HEK293 (cell line): Measurements from ENCODE around the gene CNST.
"Not testable (repeated sequence)": the region's sequence is repeated elsewhere in the genome, so short reads cannot be mapped to it uniquely, and the experiment has no call there.

Source experiments
- CTCF ChIA-PET: fragments of 350-600 bp; formaldehyde crosslinking; extraction: SDS; loops from one replicate; lab custom pipeline; 2021; ENCODE audit warnings: antibody characterized with exemption; lab: Yijun Ruan, JAX
- POLR2A ChIA-PET: fragments of 300-600 bp; formaldehyde crosslinking; extraction: SDS; loops from one replicate; lab custom pipeline; 2020; ENCODE audit warnings: antibody characterized with exemption, inconsistent platforms; lab: Yijun Ruan, JAX
- H3K27ac ChIP-seq: fragments of 200-500 bp; sonication (Bioruptor generic); 2 replicates; pipeline ENCODE4 v1.5.1; 2014; ENCODE audit warnings: low read depth, low read length, control low read depth, inconsistent platforms; ENCODE audit errors: extremely low read depth
- H3K36me3 ChIP-seq, 2 experiments: fragments of 200-500 bp in 1 of 2; sonication (Bioruptor generic) in 1 of 2; 1 replicate in 1 of 2; 2 replicates in 1 of 2; pipeline ENCODE4 v1.5.1; 2014 to 2017; ENCODE audit warnings: inconsistent platforms in 2 of 2, low read length in 2 of 2; ENCODE audit not compliant: control insufficient read depth in 2 of 2, insufficient read depth in 1 of 2
- H3K4me1 ChIP-seq: fragments of 200-500 bp; sonication (Bioruptor generic); 2 replicates; pipeline ENCODE4 v1.5.1; 2014; ENCODE audit warnings: mild to moderate bottlenecking, low read length, inconsistent platforms; ENCODE audit not compliant: control insufficient read depth, insufficient read depth
- H3K4me3 ChIP-seq: 2 replicates; pipeline ENCODE4 v1.5.1; 2011; ENCODE audit warnings: low read depth, mild to moderate bottlenecking, control low read depth, low read length, moderate library complexity
- H3K9me3 ChIP-seq: fragments of 200-500 bp; sonication (Bioruptor generic); 2 replicates; pipeline ENCODE4 v1.5.1; 2014; ENCODE audit warnings: low read depth, low read length, inconsistent platforms; ENCODE audit not compliant: control insufficient read depth, insufficient read depth
- GFI1B ChIP-seq: fragments of 450-650 bp; formaldehyde crosslinking; IDR thresholded peaks from 2 replicates; pipeline ENCODE4 v1.5.1; 2016; ENCODE audit warnings: missing biosample characterization, missing genetic modification characterization
- KLF1 ChIP-seq: fragments of 450-650 bp; formaldehyde crosslinking; IDR thresholded peaks from 2 replicates; pipeline ENCODE4 v1.5.1; 2016; ENCODE audit warnings: missing biosample characterization, missing genetic modification characterization
- KLF9 ChIP-seq: fragments of 450-650 bp; formaldehyde crosslinking; IDR thresholded peaks from 2 replicates; pipeline ENCODE4 v1.5.1; 2016; ENCODE audit warnings: missing biosample characterization, missing genetic modification characterization, low read depth
- SALL2 ChIP-seq: fragments of 450-650 bp; formaldehyde crosslinking; IDR thresholded peaks from 2 replicates; pipeline ENCODE4 v1.5.0; 2017; ENCODE audit warnings: missing biosample characterization, mild to moderate bottlenecking, missing genetic modification characterization, borderline replicate concordance
- SCRT1 ChIP-seq: fragments of 450-650 bp; formaldehyde crosslinking; IDR thresholded peaks from 2 replicates; pipeline ENCODE4 v1.5.1; 2016; ENCODE audit warnings: missing biosample characterization, missing genetic modification characterization, borderline replicate concordance
- ZFP37 ChIP-seq: fragments of 450-650 bp; formaldehyde crosslinking; IDR thresholded peaks from 2 replicates; pipeline ENCODE4 v1.5.1; 2016; ENCODE audit warnings: missing biosample characterization, missing genetic modification characterization
- ZIC2 ChIP-seq: fragments of 450-650 bp; formaldehyde crosslinking; IDR thresholded peaks from 2 replicates; pipeline ENCODE4 v1.5.1; 2016; ENCODE audit warnings: missing biosample characterization, missing genetic modification characterization
- ZNF121 ChIP-seq: fragments of 450-650 bp; formaldehyde crosslinking; IDR thresholded peaks from 2 replicates; pipeline ENCODE4 v1.5.1; 2016; ENCODE audit warnings: missing biosample characterization, missing genetic modification characterization
- ZNF132 ChIP-seq: fragments of 450-650 bp; formaldehyde crosslinking; IDR thresholded peaks from 2 replicates; pipeline ENCODE4 v1.5.1; 2017; ENCODE audit warnings: missing biosample characterization, missing genetic modification characterization, borderline replicate concordance
- ZNF16 ChIP-seq: fragments of 450-650 bp; formaldehyde crosslinking; IDR thresholded peaks from 2 replicates; pipeline ENCODE4 v1.5.1; 2016; ENCODE audit warnings: low read depth, missing biosample characterization, missing genetic modification characterization
- ZNF248 ChIP-seq: fragments of 450-650 bp; formaldehyde crosslinking; IDR thresholded peaks from 2 replicates; pipeline ENCODE4 v1.5.1; 2017; ENCODE audit warnings: missing biosample characterization, missing genetic modification characterization
- ZNF501 ChIP-seq: fragments of 450-650 bp; formaldehyde crosslinking; IDR thresholded peaks from 2 replicates; pipeline ENCODE4 v1.5.1; 2016; ENCODE audit warnings: missing biosample characterization, missing genetic modification characterization
- ZNF555 ChIP-seq: fragments of 450-650 bp; formaldehyde crosslinking; conservative IDR thresholded peaks from 2 replicates; pipeline ENCODE4 v1.5.1; 2017; ENCODE audit warnings: missing biosample characterization, mild to moderate bottlenecking, missing genetic modification characterization, inconsistent platforms
- ZNF621 ChIP-seq: fragments of 450-650 bp; formaldehyde crosslinking; IDR thresholded peaks from 2 replicates; pipeline ENCODE4 v1.5.1; 2017; ENCODE audit warnings: missing biosample characterization, missing genetic modification characterization
- ZNF76 ChIP-seq: fragments of 450-650 bp; formaldehyde crosslinking; IDR thresholded peaks from 2 replicates; pipeline ENCODE4; 2016; ENCODE audit warnings: low read depth, missing biosample characterization, missing genetic modification characterization, borderline replicate concordance
- ZNF791 ChIP-seq: fragments of 450-650 bp; formaldehyde crosslinking; IDR thresholded peaks from 2 replicates; pipeline ENCODE4 v1.5.1; 2016; ENCODE audit warnings: missing biosample characterization, missing genetic modification characterization
- ZSCAN30 ChIP-seq: fragments of 450-650 bp; IDR thresholded peaks from 2 replicates; pipeline ENCODE4 v1.5.1; 2018; ENCODE audit warnings: missing biosample characterization, mild to moderate bottlenecking, missing genetic modification characterization, moderate library complexity
- TF ChIP-seq, protein P1 (sequence below): fragments of 450-650 bp; formaldehyde crosslinking; IDR thresholded peaks from 2 replicates; pipeline ENCODE4 v1.5.1; 2017; ENCODE audit warnings: missing biosample characterization, missing genetic modification characterization
- TF ChIP-seq, protein P2 (sequence below): fragments of 450-650 bp; formaldehyde crosslinking; IDR thresholded peaks from 2 replicates; pipeline ENCODE4 v1.5.1; 2017; ENCODE audit warnings: missing biosample characterization, missing genetic modification characterization
- TF ChIP-seq, protein P3 (sequence below): fragments of 450-650 bp; formaldehyde crosslinking; IDR thresholded peaks from 2 replicates; pipeline ENCODE4 v1.5.1; 2016; ENCODE audit warnings: missing biosample characterization, missing genetic modification characterization
- TF ChIP-seq, protein P4 (sequence below): fragments of 450-650 bp; formaldehyde crosslinking; IDR thresholded peaks from 2 replicates; pipeline ENCODE4 v1.5.1; 2016; ENCODE audit warnings: missing biosample characterization, missing genetic modification characterization

CNST gene

DNA sequence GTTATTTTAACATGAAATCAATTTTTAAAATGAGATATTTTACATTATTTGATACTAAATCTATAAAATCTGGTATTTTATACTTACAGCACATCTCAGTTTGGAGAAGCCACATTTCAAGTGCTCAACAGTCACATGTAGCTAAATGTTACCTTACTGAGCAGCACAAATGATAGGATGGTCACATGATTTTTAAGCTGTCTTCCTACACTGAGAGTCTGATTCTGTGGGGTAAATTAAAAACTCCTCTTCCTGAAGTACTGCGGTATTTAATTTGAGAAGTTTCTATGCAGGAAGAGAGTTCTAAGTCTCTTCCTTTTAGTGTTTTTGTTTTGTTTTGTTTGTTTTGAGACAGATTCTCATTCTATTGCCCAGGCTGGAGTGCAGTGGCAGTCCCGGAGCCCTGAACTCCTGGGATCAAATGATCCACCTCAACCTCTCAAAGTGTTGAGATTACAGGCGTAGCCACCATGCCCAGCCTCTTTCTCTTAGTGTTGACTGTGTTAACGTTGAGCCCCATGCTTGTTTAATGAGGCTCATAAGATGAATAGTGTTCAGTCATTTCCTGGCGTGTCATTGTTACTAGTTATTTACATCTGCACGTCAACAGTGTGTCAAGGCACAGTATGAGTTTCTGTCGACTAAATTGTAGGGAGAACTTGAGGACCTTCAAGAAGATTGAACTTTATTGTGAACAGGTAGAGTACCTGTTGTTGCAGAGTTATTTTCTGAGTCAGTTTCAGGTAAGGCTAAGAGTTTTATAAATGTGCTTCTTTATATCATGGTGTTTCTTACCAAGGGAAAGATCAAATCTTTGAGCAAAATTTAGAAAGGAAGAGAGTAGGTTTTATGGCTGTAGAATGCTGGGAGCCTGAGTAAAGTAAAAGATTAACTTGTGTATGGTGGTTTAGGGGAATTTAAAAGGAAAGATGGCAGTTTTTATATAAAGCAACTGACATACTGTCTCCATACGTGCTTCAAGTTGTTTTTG, 3.3 kb downstream of the CNST start:
- Histone ChIP-seq H3K4me1 (no peaks in the 10 kb centered on the region), H3K4me3 (no peak overlapping the region), H3K9me3 (no peaks in the 10 kb centered on the region), H3K36me3 (no peaks in the 10 kb centered on the region), H3K27ac (no peak overlapping the region)
- ChIA-PET POLR2A (no interaction called here), CTCF (no interaction called here)
- no peak for TF ChIP-seq SALL2 (tag by site-specific recombination)
- 0 out of 2 replicates have a peak, but pooled peaks have one; percentile 26 for TF ChIP-seq SCRT1 (tag by site-specific recombination)
- TF ChIP-seq ZNF791 (tag by site-specific recombination) = no peak
- TF ChIP-seq ZIC2 (tag by site-specific recombination) = no peak
- TF ChIP-seq, all 188 proteins: peak for 1

DNA sequence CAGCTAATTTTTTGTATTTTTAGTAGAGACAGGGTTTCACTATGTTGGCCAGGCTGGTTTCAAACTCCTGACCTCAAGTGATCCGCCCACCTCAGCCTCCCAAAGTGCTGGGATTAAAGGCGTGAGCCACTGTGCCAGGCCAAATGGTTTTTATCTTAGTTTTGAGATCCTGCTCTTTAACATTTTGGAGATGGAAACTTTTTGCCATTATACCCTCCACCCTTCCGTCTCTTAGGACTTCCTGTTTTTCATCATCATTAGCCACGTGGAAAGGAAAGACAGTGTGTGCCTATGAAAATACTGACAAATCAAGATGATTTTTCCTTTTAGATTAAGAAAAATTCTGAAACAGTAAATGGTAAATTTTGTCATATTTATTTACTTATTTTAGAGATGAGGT, 5.1 kb downstream of the CNST start:
- H3K27ac ChIP-seq, POLR2A ChIA-PET, H3K36me3 ChIP-seq, H3K9me3 ChIP-seq, H3K4me1 ChIP-seq, H3K4me3 ChIP-seq: not testable (repeated sequence)
- CTCF ChIA-PET = interaction anchor here (0.7 kb wide), 1 partner anchor 29 kb away, joined by 3 read pairs; no protein-coding TSS in a partner anchor

DNA sequence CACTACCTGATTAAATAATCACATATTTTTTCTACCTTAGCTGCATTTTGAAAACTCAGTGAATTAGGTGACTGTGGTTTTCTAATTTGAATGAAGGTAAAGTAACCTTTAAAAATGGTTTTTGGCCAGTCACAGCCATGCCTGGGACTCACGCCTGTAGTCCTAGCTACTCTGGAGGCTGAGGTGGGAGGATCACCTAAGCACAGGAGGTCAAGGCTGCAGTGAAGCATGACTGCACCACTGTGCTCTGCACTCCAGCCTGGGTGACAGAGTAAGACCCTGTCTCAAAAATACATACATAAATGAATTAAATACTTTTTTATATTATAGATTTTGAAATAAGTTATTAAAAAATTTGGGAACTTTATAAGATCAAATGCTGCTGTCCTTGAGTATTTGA, 5.7 kb downstream of the CNST start:
- H3K4me1 ChIP-seq = no peaks in the 10 kb centered on the region
- ChIA-PET POLR2A (no interaction called here), CTCF (interaction anchor here (0.7 kb wide), 1 partner anchor 29 kb away, joined by 3 read pairs; no protein-coding TSS in a partner anchor)

DNA sequence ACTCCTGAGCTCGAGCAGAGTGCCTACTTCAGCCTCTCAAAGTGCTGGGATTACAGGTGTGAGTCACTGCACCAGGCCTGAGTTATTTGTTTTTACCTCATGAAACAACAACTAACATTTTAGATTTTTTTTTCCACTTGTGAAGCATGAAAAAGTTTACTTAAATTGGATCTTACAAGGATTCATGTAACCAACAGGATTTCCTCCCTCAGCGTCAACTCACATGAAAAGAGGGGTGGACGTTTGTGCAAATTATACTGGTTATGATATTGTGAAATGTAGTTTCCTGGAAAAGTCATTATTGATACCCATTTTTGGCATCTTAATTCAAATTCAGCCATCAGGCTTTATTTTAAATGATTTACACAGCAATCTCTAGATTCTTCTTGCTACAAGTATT, 6.5 kb downstream of the CNST start:
- no peaks in the 10 kb centered on the region for H3K4me1 ChIP-seq
- H3K9me3 ChIP-seq = no peaks in the 10 kb centered on the region
- TF ChIP-seq, protein P1, sequence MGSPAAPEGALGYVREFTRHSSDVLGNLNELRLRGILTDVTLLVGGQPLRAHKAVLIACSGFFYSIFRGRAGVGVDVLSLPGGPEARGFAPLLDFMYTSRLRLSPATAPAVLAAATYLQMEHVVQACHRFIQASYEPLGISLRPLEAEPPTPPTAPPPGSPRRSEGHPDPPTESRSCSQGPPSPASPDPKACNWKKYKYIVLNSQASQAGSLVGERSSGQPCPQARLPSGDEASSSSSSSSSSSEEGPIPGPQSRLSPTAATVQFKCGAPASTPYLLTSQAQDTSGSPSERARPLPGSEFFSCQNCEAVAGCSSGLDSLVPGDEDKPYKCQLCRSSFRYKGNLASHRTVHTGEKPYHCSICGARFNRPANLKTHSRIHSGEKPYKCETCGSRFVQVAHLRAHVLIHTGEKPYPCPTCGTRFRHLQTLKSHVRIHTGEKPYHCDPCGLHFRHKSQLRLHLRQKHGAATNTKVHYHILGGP (tag by site-specific recombination) = no peak
- TF ChIP-seq GFI1B = no peak
- no peak for TF ChIP-seq ZSCAN30 (tag by site-specific recombination)
- TF ChIP-seq, protein P2, sequence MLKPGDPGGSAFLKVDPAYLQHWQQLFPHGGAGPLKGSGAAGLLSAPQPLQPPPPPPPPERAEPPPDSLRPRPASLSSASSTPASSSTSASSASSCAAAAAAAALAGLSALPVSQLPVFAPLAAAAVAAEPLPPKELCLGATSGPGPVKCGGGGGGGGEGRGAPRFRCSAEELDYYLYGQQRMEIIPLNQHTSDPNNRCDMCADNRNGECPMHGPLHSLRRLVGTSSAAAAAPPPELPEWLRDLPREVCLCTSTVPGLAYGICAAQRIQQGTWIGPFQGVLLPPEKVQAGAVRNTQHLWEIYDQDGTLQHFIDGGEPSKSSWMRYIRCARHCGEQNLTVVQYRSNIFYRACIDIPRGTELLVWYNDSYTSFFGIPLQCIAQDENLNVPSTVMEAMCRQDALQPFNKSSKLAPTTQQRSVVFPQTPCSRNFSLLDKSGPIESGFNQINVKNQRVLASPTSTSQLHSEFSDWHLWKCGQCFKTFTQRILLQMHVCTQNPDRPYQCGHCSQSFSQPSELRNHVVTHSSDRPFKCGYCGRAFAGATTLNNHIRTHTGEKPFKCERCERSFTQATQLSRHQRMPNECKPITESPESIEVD (tag by site-specific recombination) = no peak
- TF ChIP-seq ZFP37 (tag by site-specific recombination) = no peak
- no peak for TF ChIP-seq KLF1 (tag by site-specific recombination)
- TF ChIP-seq ZNF248 (tag by site-specific recombination) = no peak
- H3K36me3 ChIP-seq = no peaks in the 10 kb centered on the region
- POLR2A ChIA-PET = no interaction called here
- CTCF ChIA-PET = no interaction called here
- H3K27ac ChIP-seq = no peak overlapping the region
- no peak overlapping the region for H3K4me3 ChIP-seq

More for the DNA sequence above, 5.7 kb downstream of the CNST start:
- TF ChIP-seq ZNF121 = no peak
- no peak for TF ChIP-seq ZNF132 (tag by site-specific recombination)
- TF ChIP-seq KLF9 (tag by site-specific recombination) = no peak
- TF ChIP-seq, protein P3, sequence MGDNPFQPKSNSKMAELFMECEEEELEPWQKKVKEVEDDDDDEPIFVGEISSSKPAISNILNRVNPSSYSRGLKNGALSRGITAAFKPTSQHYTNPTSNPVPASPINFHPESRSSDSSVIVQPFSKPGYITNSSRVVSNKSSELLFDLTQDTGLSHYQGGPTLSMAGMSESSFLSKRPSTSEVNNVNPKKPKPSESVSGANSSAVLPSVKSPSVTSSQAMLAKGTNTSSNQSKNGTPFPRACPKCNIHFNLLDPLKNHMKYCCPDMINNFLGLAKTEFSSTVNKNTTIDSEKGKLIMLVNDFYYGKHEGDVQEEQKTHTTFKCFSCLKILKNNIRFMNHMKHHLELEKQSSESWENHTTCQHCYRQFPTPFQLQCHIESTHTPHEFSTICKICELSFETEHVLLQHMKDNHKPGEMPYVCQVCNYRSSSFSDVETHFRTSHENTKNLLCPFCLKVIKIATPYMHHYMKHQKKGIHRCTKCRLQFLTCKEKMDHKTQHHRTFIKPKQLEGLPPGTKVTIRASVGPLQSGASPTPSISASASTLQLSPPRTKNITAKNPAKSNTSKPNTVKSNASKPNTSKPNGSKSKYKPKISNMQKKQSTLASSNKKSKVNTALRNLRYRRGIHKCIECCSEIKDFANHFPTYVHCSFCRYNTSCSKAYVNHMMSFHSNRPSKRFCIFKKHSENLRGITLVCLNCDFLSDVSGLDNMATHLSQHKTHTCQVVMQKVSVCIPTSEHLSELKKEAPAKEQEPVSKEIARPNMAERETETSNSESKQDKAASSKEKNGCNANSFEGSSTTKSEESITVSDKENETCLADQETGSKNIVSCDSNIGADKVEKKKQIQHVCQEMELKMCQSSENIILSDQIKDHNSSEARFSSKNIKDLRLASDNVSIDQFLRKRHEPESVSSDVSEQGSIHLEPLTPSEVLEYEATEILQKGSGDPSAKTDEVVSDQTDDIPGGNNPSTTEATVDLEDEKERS (tag by site-specific recombination) = no peak
- TF ChIP-seq ZNF501 (tag by site-specific recombination) = no peak
- no peak for TF ChIP-seq ZNF16
- TF ChIP-seq, protein P4, sequence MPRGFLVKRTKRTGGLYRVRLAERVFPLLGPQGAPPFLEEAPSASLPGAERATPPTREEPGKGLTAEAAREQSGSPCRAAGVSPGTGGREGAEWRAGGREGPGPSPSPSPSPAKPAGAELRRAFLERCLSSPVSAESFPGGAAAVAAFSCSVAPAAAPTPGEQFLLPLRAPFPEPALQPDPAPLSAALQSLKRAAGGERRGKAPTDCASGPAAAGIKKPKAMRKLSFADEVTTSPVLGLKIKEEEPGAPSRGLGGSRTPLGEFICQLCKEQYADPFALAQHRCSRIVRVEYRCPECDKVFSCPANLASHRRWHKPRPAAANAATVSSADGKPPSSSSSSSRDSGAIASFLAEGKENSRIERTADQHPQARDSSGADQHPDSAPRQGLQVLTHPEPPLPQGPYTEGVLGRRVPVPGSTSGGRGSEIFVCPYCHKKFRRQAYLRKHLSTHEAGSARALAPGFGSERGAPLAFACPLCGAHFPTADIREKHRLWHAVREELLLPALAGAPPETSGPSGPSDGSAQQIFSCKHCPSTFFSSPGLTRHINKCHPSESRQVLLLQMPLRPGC (tag by site-specific recombination) = no peak
- TF ChIP-seq ZNF76 (tag by site-specific recombination) = no peak
- no peak for TF ChIP-seq ZNF555 (tag by site-specific recombination)
- TF ChIP-seq ZNF621 = no peak
- TF ChIP-seq, all 188 proteins: peak for 0
- Histone ChIP-seq H3K4me3 (no peak overlapping the region), H3K27ac (no peak overlapping the region), H3K36me3 (no peaks in the 10 kb centered on the region), H3K9me3 (no peaks in the 10 kb centered on the region)
